IMR-90 (cell line): Measurements from ENCODE around the gene EDEM3.

Experiments used
- CEBPB ChIP-seq: IDR thresholded peaks from 2 replicates; pipeline ENCODE4 v1.6.1; 2012; ENCODE audit warnings: low read depth, low read length, improper control_type of control experiment
- MAZ ChIP-seq: IDR thresholded peaks from 2 replicates; pipeline ENCODE4 v1.6.1; 2012; ENCODE audit warnings: low read depth, mild to moderate bottlenecking, low read length, improper control_type of control experiment, moderate library complexity, borderline replicate concordance
- MXI1 ChIP-seq: IDR thresholded peaks from 2 replicates; pipeline ENCODE4 v1.6.1; 2012; ENCODE audit warnings: low read depth, mild to moderate bottlenecking, low read length, moderate library complexity, borderline replicate concordance
- NFE2L2 ChIP-seq: fragments of 150-350 bp; IDR thresholded peaks from 2 replicates; pipeline ENCODE4 v1.6.1; 2016; ENCODE audit warnings: low read depth, mild to moderate bottlenecking, low read length
- POLR2A ChIP-seq: IDR thresholded peaks from 2 replicates; pipeline ENCODE4 v1.6.1; 2012; ENCODE audit warnings: mild to moderate bottlenecking, low read depth, low read length
- RAD21 ChIP-seq: IDR thresholded peaks from 2 replicates; pipeline ENCODE4 v1.6.1; 2012; ENCODE audit warnings: low read length, improper control_type of control experiment
- RCOR1 ChIP-seq: IDR thresholded peaks from 2 replicates; pipeline ENCODE4 v1.6.1; 2012; ENCODE audit warnings: mild to moderate bottlenecking, low read length, improper control_type of control experiment; ENCODE audit not compliant: insufficient replicate concordance
- RFX5 ChIP-seq: IDR thresholded peaks from 2 replicates; pipeline ENCODE4 v1.8.0; 2012; ENCODE audit warnings: low read depth, mild to moderate bottlenecking, low read length, moderate library complexity
- TF ChIP-seq, protein P1 (sequence below): conservative IDR thresholded peaks from 2 replicates; pipeline ENCODE4 v1.5.1; 2012; ENCODE audit warnings: mild to moderate bottlenecking, low read depth, low read length, improper control_type of control experiment
- TF ChIP-seq, protein P2 (sequence below): fragments of 150-350 bp; IDR thresholded peaks from 2 replicates; pipeline ENCODE4 v1.6.1; 2017; ENCODE audit warnings: mild to moderate bottlenecking, antibody characterized with exemption, low read length, low read depth

DNA sequence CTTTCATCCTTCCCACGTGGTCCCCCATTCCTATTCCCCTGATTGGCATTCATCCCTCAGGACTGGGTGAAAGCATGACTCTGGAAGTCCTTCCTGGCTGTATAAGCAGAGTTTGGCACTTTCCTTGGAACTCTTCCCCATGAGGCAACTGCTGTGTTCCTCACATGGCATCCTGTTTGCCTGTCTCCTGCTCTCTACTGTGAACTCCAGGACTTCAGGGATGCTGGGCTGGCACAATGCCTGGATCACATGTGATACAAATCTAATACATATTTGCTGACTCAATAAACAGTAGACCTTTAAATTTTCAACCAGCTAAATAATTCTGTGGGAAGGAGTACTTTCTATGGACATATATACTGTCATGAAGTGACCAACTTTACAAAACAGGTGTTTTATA is 46.8 kb upstream of the EDEM3 start:
- TF ChIP-seq, protein P1, sequence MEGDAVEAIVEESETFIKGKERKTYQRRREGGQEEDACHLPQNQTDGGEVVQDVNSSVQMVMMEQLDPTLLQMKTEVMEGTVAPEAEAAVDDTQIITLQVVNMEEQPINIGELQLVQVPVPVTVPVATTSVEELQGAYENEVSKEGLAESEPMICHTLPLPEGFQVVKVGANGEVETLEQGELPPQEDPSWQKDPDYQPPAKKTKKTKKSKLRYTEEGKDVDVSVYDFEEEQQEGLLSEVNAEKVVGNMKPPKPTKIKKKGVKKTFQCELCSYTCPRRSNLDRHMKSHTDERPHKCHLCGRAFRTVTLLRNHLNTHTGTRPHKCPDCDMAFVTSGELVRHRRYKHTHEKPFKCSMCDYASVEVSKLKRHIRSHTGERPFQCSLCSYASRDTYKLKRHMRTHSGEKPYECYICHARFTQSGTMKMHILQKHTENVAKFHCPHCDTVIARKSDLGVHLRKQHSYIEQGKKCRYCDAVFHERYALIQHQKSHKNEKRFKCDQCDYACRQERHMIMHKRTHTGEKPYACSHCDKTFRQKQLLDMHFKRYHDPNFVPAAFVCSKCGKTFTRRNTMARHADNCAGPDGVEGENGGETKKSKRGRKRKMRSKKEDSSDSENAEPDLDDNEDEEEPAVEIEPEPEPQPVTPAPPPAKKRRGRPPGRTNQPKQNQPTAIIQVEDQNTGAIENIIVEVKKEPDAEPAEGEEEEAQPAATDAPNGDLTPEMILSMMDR = no peak
- no peak for TF ChIP-seq MAZ
- TF ChIP-seq RAD21 = no peak
- TF ChIP-seq POLR2A = no peak
- no peak for TF ChIP-seq RFX5
- no peak for TF ChIP-seq MXI1
- TF ChIP-seq, protein P2, sequence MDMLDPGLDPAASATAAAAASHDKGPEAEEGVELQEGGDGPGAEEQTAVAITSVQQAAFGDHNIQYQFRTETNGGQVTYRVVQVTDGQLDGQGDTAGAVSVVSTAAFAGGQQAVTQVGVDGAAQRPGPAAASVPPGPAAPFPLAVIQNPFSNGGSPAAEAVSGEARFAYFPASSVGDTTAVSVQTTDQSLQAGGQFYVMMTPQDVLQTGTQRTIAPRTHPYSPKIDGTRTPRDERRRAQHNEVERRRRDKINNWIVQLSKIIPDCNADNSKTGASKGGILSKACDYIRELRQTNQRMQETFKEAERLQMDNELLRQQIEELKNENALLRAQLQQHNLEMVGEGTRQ = no peak
- no peak for TF ChIP-seq RCOR1
- TF ChIP-seq CEBPB = no peak
- no peak for TF ChIP-seq NFE2L2
